GM18511 (cell line): ENCODE results near the gene DAAM1.
A peak's percentile ranks its signal among the peaks of the same experiment; 100 is the strongest.

ENCODE experiments used
- ATAC-seq: cut with Tn5 transposase; IDR thresholded peaks from one replicate; pipeline ENCODE4 v1.9.1; 2021; ENCODE audit warnings: mild to moderate bottlenecking, moderate library complexity; ENCODE audit not compliant: unreplicated experiment

The DAAM1 gene

DNA sequence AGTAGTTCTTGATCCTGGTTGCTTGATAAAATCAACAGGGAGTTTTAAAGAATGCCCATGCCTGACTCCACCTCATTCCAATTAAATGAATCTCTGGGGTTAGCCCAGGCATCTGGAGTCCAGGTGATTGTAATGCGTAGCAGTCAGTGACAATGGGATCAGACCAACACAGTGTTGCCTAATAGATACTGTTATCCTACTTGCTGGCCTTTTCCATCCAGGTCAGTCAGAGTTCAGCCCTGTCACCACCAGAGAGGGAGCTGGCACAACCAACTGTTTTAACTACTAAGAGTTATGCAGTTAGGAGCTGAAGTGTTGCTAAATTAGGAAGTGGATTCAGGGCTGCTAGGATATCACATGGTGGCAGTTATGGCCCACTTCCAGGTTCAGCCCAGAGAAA lies 169.6 kb downstream of the DAAM1 start:
- ATAC-seq = no peak

DNA sequence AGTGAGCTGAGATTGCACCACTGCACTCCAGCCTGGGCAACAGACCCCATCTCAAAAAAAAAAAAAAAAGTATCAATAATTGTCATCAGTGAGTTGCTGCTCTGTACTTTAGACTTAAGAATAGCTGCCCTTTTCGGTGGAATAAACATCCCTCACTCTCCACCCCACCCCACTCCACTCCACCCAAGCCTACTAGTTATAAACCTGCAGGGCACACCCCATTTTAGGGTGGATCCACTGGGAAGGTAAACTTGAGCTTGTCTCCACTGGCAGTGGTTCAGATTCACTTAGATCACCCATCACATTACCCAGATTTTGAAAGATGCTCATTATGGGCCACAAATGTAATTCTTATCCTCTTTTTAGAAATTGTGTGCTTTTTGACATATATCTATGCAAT lies 170.3 kb downstream of the DAAM1 start:
- ATAC-seq = no peak

DNA sequence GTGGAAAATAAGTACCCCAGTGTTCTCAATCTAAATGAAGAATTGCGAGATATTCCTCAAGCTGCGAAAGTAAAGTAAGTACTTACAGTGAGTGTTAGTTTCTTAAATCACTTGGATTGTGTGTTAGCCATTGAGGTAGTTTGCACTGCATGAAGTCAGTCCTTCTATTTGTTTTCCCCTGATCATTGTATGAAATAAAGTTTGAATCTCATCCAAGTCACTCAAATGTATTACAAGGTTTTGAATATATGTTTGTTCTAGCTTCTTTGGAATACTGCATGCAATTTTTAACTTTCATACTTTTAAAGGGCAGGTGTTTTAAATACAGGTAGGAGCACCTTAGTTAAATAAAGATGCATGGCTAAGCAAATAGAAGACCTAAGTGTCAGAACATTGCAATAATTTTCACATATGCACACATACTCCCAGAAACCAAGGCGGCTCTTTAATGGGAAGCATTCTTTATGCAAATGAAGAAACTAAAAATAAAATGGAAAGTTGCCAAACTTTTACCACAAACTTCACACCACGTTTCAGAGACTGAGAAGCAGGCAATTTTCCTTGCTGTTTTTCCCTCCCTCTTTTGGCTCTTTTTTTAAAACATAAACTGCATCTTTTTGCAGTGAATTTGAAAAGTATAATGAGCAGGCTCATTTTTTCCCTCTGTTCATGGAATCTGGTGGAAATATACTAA lies 171.1 kb downstream of the DAAM1 start:
- ATAC-seq = no peak

DNA sequence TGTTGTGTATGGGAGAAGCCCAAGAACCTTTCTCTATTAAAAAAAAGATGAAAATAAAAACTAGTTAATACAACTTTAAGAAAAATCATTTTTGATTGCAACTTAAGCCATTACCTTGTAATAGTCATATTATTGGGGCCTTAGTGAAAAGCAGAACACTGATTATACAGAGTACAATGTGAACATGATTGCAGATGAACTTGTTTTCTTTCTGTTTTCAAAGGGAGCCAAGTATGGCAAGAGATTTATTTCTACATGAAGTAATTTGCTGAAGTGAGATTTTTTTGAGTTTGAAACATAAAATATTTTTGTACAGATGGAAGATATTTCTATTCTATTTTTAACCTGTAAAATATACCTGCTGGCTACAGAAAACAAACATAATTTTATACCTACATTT lies 171.8 kb downstream of the DAAM1 start:
- no peak for ATAC-seq

DNA sequence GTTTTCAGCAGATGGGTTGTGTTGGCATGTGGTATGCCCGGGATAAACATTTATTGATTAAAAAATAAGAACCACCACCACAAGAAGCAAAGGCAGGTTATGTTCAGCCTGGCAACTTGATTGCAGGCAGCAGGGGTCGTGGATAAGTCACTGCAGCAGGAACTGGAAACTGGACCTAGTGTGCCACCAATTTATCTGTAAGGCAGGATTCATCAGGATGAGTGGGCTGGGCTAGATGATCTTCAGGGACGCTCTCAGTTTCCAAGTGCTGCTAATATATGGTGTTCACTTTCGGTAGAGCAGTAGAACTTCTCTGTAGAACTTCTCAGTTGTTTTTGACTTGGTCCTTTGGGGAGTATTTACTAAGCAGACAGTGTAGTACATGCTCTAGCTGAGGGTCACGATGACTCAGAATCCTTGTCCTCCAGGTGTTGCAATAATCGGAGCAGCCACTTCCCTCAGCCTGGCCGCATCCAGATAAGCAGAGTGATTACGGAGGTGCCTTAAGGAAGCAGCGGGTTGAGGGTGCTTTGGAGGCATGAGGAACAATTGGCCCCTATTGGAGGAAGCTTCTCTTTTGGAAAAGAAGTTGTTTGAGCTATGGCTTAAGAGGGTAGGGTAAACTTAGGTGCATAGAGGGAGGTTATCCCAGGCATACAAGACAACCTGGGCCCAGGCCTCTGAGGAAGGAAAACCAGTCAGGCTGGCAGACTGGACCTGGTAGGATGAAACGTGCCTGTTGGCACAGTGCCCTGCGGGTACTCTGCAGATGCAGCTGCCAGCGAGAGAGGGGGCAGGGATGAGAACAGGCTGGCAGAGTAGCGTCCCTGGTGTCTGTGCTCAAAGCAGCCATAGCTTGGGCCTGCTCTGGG lies 172.7 kb downstream of the DAAM1 start:
- no peak for ATAC-seq

DNA sequence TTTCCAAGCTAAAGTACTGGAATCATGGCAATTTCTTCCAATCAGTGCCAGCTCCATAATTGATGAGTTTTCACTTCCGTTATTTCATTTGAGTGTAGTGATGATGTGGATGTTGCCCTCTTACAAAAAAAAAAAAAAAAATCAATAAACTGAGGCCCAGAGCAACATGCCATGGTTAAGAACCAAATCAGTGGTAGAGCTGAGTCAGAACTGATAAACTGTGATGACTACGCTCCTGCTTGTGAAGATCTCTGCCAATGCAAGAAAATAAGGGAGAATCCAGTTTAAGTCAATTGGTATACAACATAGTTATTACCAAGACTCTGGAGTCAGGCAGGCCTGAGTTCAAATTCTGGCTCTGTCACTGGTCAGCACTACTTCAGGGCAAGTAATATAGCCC lies 174.0 kb downstream of the DAAM1 start:
- no peak for ATAC-seq

DNA sequence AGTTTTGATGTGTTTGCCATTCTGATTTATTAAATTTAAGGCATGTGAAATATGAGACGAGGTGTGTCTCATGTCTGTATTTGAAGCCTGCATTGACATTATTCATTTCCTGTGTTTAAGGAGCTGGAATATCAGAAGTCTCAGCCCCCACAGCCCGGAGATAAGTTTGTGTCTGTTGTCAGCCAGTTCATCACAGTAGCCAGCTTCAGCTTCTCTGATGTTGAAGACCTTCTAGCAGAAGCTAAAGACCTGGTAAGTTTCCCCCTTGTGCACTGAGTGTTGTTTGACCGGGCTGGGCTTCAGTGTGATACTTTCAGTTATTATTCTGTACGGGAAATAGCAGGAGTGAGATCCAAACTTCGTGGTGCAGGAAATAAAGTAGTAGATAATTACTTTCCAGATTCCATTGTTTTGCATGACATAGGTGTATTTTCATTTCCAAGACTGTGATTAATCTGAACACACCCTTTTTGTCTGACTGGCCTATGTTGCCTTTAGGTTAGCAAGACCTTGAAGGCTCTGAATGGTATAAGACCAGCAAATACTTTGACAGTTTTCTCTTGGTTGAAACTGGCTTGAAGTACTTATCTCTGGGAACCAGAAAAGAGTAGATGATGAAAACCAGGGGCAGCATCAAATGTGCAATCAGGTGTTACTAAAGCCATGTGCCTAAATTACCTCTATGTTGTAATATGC lies 175.2 kb downstream of the DAAM1 start:
- ATAC-seq = no peak

DNA sequence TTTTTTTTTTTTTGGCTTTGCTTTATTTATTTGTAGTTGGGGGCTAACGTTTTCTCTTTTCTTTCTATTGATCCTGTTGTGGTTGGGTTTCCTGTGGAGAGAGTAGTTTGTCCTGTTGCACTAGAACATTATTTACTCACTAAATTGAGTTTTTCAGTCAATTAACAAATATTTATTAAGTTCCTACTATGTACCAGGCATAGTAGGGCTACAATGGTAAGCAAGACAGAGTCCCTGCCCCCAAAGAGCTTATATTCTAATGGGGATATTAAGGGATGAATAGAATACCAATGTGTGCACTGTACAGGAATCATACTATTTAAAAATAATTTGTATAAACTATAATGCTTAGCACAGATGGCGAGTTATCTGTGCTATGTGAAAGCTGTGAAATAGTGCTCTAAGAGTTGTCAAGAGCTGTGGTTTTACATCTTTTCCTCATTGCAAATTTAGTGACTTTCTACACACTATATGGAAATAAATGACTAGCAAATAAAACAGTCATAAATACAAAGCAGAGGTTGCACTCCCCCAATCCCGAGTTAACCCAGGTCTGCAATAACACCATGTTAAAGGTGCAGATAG lies 181.8 kb downstream of the DAAM1 start:
- ATAC-seq = no peak

DNA sequence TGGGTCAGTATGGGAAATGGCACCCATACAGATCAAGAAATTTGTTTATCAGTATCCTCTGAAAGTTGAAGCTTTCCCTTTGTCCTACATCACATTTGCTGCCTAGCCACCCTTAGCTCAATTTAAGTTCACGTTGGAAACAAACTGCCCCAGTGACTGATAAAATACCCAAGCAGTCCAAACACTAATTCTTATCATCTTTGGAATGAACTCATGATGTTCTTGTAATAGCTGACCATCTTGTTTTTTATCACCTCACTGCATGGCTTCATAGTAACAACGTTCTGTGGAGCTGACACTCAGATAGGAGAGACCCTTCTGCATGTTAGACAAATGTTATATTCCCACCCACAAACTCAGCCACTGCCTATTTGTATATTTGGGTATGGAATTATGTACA lies 183.3 kb downstream of the DAAM1 start:
- no peak for ATAC-seq

DNA sequence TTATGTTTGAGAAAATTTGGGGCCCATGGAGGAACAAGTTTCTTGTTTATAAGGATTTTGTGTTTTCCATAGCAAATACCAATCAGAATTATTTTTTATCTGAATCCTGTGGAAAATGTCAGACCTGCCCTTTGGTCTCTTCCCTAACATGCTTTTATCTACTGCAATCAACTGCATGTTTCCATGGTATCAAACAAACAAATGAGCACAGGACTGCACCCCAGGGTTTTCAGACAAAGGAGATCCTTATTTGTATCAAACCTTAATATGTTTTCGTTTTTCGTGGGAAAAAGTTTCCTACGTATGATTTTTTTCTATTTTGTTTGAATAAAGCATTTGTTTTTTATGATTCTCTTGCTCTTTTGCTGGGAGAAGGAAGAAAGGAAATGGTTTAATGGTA lies 185.6 kb downstream of the DAAM1 start:
- ATAC-seq = no peak

DNA sequence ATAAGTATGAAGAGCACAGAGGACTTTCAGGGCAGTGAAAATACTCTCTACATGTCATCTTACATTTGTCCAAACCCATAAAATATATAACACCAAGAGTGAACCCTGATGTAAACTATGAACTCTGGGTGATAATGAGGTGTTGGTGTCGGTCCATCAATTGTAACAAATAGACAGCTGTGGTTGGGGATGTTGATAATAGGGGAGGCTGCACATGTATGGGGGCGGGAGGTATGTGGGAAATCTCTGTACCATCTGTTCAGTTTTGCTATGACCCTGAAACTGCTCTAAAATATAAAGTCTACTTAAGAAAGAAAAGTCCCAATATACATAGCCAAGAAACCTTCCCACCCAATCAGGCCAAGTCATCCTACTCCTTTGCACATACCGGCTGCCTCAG lies 188.2 kb downstream of the DAAM1 start:
- peak; percentile 60 for ATAC-seq

DNA sequence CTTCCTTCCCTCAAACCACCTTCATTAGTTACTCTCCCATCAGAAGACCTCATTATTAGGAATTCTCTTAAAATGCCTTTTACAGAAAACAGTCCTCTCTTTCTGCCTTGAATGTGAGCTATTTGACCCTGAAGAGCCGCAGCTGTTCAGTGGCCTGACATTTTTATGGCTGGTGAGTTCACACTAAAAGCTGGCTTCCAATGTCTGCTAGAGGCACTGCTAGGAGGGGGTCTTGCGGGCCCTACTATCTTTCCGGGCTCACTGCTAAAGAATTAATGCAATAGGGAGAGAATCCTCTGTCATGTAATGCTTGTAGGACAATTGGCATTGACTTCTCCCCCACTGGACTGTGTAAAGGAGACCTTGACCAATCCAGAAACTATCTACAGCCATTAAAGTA lies 189.0 kb downstream of the DAAM1 start:
- no peak for ATAC-seq

DNA sequence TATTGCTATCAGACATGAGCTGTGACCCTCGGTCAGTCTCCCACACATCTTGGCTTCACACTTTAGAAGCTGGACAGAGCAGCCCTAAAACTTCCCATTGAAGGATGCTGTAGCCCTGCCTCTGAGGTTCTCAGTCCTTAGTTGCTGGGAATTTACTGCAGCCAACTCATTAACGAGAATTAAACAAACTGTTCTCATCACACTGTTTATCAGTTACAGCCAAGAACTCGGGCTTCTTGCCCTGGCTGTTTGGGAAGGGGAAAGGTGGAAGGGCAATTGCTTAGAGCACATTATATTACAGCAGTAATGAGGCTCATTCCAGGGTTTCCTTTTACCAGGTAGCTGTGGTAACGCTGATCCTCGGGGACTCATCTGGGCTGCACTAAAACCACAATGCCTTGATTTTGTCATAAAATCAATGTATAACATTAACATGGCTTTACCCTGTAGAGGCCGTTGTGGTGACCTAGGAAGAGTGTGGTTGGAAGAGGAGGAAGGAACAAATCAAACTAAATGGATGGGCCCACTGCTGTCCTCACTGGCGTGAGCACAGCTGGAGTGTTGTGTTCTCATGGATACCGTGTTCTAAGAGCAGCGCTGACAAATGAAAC lies 189.6 kb downstream of the DAAM1 start:
- ATAC-seq = no peak

DNA sequence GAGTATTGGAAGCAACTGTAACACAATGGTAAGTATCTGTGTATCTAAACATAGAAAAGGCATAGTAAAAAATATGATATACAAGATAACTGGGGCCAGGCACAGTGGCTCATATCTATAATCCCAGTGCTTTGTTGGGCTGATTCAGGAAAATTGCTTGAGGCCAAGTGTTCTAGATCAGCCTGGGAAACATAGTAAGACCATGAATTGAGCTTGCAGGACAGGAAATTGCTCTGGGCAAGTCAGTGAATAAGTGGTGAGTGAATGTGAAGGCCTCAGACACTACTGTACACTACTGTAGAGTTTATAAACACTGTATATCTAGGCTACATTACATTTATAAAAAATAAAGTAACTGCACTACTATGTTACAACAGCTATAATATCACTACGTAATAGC lies 201.5 kb downstream of the DAAM1 start:
- no peak for ATAC-seq

DNA sequence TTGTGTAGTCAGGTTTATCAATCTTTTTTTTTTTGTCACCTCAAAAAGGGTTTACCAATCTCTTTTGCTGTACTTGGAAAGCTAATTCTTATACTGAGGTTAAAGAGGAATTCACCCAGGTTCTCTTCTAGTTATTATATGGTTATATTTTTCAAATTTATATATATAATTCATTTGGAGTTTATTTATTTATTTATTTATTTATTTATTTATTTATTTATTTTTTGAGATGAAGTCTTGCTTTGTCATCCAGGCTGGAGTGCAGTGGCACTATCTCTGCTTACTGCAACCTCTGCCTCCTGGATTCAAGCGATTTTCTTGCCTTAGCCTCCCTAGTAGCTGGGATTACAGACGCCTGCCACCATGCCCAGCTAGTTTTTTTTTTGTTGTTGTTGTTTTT lies 202.9 kb downstream of the DAAM1 start:
- ATAC-seq = no peak

DNA sequence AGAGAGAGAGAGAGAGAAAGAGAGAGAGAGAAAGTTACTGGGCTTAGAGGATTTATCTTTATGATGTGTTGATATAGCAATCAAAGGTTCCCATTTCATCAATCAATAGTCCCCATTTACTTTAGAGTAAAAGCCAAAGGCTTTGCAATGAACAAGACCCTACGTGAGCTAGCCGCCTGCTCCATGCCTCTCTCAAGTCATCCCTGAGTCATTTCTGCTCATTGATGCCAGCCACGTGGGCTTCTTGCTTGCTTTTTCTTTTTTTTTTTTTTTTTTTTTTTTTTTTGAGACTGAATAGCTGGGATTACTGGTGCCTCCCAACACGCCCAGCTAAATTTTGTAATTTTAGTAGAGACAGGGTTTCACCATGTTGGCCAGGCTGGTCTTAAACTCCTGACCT lies 205.8 kb downstream of the DAAM1 start:
- no peak for ATAC-seq

DNA sequence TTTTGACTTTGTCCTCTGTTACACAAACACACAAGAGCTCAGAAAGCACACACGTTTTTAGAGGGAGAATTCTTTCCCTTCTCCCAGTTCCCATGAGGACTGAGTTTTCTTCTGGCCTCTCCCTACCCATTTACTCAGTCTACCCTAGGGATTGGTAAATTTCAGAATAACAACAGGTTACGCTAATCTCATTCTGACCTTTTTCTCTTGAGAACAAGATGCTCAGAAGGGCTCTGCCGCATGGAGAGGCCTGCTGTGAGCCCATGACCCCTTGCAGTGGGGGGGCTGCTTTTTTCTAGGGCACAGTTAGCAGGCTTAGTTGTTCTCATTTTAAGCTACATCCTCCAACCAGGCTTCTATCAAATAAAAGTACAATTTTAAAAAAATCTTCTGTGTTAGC lies 207.2 kb downstream of the DAAM1 start:
- no peak for ATAC-seq

DNA sequence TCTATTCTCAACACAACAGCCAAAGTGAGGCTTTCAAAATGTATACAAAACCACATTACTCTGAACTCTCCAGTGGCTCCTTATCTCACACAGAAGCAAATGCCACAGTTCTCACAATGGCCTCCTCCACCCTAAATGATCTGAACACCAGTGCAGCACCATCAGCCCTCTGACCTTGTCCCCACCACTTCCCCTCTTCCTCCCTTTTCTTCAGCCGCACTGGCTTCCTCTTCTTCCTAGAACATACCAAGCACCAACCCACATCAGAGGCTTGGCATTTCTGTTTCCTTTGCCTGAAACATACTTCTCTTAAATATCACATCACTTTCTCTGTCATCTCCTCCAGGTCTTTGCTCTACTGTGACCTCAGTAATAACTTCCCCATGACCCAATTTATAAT lies 210.4 kb downstream of the DAAM1 start:
- ATAC-seq = no peak

DNA sequence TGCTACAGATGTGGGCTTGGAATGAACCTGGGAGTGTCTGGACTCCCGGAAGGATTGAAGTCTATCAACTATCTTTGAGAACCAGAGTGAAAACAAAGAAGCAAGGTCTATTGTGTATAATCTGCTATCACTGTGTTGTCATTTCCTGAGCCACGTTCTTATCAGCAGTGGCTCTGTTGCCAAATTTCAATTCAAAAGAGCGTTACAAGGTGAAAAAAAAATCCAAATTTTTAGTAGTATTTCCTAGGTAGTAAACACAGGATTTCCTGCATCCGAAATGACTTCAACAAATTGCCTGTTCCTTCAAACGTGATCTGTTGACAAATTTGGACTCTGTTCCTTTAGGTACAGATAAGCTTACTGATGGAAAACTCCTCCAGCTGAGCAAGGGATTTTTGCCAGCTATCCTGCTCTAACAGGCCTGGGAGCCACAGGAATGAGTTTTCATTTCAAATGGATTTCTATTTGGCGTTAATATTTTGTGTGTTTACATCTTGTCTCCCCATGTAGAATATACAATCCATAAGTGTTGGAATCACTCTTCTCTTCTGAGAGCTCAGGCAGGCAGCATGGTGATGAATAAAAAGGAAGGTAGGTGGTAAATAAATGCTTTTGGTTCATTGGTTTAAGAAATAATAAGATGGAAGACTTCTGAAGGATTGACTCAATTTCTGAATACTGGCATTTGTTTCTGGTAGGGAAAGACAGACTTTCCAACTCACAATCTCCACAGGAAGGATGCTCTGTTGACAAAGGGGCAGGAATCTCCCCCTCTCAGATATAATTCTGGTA lies 218.2 kb downstream of the DAAM1 start:
- ATAC-seq = no peak

DNA sequence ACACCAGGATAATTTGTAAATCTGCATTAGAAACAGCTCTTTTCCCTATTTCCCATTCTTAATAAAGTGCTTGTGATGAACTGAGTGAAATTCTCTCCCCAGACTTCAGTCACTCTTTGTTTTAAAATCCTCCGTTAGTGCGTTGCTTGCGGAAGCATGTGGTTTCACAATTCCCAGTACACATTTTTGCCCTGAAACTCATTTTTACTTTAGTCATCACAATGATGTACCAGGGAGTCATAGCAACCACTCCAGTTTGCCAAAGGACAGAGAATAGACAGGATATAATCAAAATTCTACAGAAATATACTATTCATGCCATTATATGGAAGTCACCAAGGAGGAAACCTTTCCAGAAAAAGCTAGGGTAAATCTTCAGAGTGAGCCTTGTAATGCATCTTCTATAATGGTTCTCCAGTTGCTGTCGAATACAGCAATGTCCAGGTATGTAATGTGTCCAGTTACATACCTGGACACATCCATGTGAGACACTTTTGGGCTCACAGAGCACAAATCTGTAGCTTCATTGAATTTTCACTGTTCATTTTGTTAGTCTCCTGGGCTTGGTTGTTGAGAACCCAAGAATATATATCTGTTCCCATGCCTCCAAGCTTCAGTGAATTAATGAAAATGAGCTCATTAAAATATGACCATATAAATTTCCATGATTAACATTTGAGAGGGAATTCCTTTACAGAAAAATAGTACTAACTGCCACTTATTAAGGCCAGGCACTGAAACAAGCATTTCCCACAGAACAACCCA lies 219.0 kb downstream of the DAAM1 start:
- ATAC-seq = no peak
